Islet of Langerhans (tissue), 1 donor: Measurements from ENCODE around the gene TBCK.
"Not testable (repeated sequence)": the region's sequence is repeated elsewhere in the genome, so short reads cannot be mapped to it uniquely, and the experiment has no call there.

ENCODE experiments used
- FAIRE-seq: peaks from one replicate; lab custom pipeline; 2011; peaks lifted over from hg19 to GRCh38; lab: Jason Lieb, UNC

Gene TBCK

GRCh38 chr4:106284227-106284626 is 31.8 kb downstream of the TBCK start:
- FAIRE-seq = no peak

GRCh38 chr4:106277140-106277675 is 38.8 kb downstream of the TBCK start:
- no peak for FAIRE-seq

- FAIRE-seq = no peak
Observed at GRCh38 chr4:106273831-106274230, 42.2 kb downstream of the TBCK start.

GRCh38 chr4:106270736-106271135 is 45.3 kb downstream of the TBCK start:
- FAIRE-seq = no peak

- FAIRE-seq = no peak
Observed at GRCh38 chr4:106269711-106270110, 46.3 kb downstream of the TBCK start.

- FAIRE-seq = no peak
Observed at GRCh38 chr4:106268786-106269185, 47.2 kb downstream of the TBCK start.

GRCh38 chr4:106266201-106266600 is 49.8 kb downstream of the TBCK start:
- FAIRE-seq = peak; percentile 99

- peak; percentile 94 for FAIRE-seq
Observed at GRCh38 chr4:106264331-106264728, 51.7 kb downstream of the TBCK start.

- FAIRE-seq = peak; percentile 73
Observed at GRCh38 chr4:106263594-106264330, 52.2 kb downstream of the TBCK start.

GRCh38 chr4:106261980-106262379 is 54.0 kb downstream of the TBCK start:
- FAIRE-seq = peak; percentile 80

- peak; percentile 51 for FAIRE-seq
Observed at GRCh38 chr4:106258145-106259045, 57.6 kb downstream of the TBCK start.

GRCh38 chr4:106256190-106256589 is 59.8 kb downstream of the TBCK start:
- FAIRE-seq = no peak

GRCh38 chr4:106255195-106255594 is 60.8 kb downstream of the TBCK start:
- FAIRE-seq = no peak

- no peak for FAIRE-seq
Observed at GRCh38 chr4:106253364-106254129, 62.5 kb downstream of the TBCK start.

GRCh38 chr4:106247600-106247999 is 68.4 kb downstream of the TBCK start:
- FAIRE-seq = no peak

- FAIRE-seq = no peak
Observed at GRCh38 chr4:106246441-106246840, 69.6 kb downstream of the TBCK start.

GRCh38 chr4:106245176-106245575 is 70.8 kb downstream of the TBCK start:
- no peak for FAIRE-seq

- FAIRE-seq = no peak
Observed at GRCh38 chr4:106240699-106241098, 75.3 kb downstream of the TBCK start.

GRCh38 chr4:106238820-106239420 is 77.1 kb downstream of the TBCK start:
- peak; percentile 76 for FAIRE-seq

- FAIRE-seq = no peak
Observed at GRCh38 chr4:106231931-106232330, 84.1 kb downstream of the TBCK start.

GRCh38 chr4:106222548-106222947 is 93.5 kb downstream of the TBCK start:
- FAIRE-seq = no peak

GRCh38 chr4:106213291-106213690 is 102.7 kb downstream of the TBCK start:
- FAIRE-seq = not testable (repeated sequence)
